ENCODE data around the gene GDPD2.

Gene GDPD2

GRCh38 chrX:70439016-70439415 is 15.9 kb downstream of the GDPD2 start:
- DNase-seq: no peak

- no peak for DNase-seq
Measured at GRCh38 chrX:70442224-70442623, 19.1 kb downstream of the GDPD2 start.

GRCh38 chrX:70444326-70444945 is 21.3 kb downstream of the GDPD2 start, which contains the start of gene DLG3:
DLG3 (plus strand) TSS chrX:70444835; CDS start chrX:70445202, 367 bp downstream.
- no peak for DNase-seq

- DNase-seq: no peak
Measured at GRCh38 chrX:70444946-70445656, 22.0 kb downstream of the GDPD2 start.

GRCh38 chrX:70445951-70446350 is 22.8 kb downstream of the GDPD2 start:
- DNase-seq: no peak

GRCh38 chrX:70446380-70447350 is 23.6 kb downstream of the GDPD2 start:
- DNase-seq: no peak

GRCh38 chrX:70449457-70449966 is 26.4 kb downstream of the GDPD2 start:
- no peak for DNase-seq

- peak; percentile 37 for DNase-seq
Measured at GRCh38 chrX:70452143-70452733, 29.1 kb downstream of the GDPD2 start.

- no peak for DNase-seq
Measured at GRCh38 chrX:70453024-70453618, 30.0 kb downstream of the GDPD2 start.

GRCh38 chrX:70454441-70455365 is 31.6 kb downstream of the GDPD2 start:
- DNase-seq: peak; percentile 42

- DNase-seq: no peak
Measured at GRCh38 chrX:70455366-70456202, 32.5 kb downstream of the GDPD2 start.

- no peak for DNase-seq
Measured at GRCh38 chrX:70456256-70456655, 33.1 kb downstream of the GDPD2 start.

GRCh38 chrX:70461026-70461425 is 37.9 kb downstream of the GDPD2 start:
- DNase-seq: no peak

- no peak for DNase-seq
Measured at GRCh38 chrX:70464051-70464450, 40.9 kb downstream of the GDPD2 start.

- no peak for DNase-seq
Measured at GRCh38 chrX:70466968-70467367, 43.9 kb downstream of the GDPD2 start.

GRCh38 chrX:70468709-70469108 is 45.6 kb downstream of the GDPD2 start:
- DNase-seq: no peak

GRCh38 chrX:70470850-70471289 is 47.8 kb downstream of the GDPD2 start:
- peak; percentile 26 for DNase-seq

GRCh38 chrX:70476166-70476933 is 53.2 kb downstream of the GDPD2 start:
- no peak for DNase-seq
